SK-N-SH treated with all-trans-retinoic acid at 6 μM for 48 hours (cell line): ENCODE data around the gene KIF7.

Experiments used
- ATAC-seq: fragments of 200-7000 bp; cut with Tn5 transposase; 3 replicates; pipeline ENCODE4 v1.9.1; 2020; ENCODE audit warnings: mild to moderate bottlenecking, moderate library complexity
- BACH2 ChIP-seq: fragments of 250-450 bp; sonication (Bioruptor Pico); IDR thresholded peaks from 2 replicates; pipeline ENCODE4 v1.9.0; 2021; ENCODE audit warnings: mild to moderate bottlenecking, borderline replicate concordance
- CREB5 ChIP-seq: fragments of 250-450 bp; sonication (Bioruptor Pico); IDR thresholded peaks from 2 replicates; pipeline ENCODE4 v1.5.1; 2020; ENCODE audit warnings: low read depth, mild to moderate bottlenecking, moderate library complexity
- CSDC2 ChIP-seq: fragments of 250-450 bp; sonication (Bioruptor Pico); IDR thresholded peaks from 2 replicates; pipeline ENCODE4 v1.5.0; 2020; ENCODE audit warnings: mild to moderate bottlenecking, moderate library complexity
- CSRNP3 ChIP-seq: fragments of 250-450 bp; sonication (Bioruptor Pico); IDR thresholded peaks from 2 replicates; pipeline ENCODE4 v1.5.1; 2021; ENCODE audit warnings: mild to moderate bottlenecking, moderate library complexity
- ESRRG ChIP-seq: fragments of 250-450 bp; sonication (Bioruptor Pico); IDR thresholded peaks from 2 replicates; pipeline ENCODE4 v1.6.1; 2021; ENCODE audit warnings: mild to moderate bottlenecking
- GLIS3 ChIP-seq: fragments of 250-450 bp; sonication (Bioruptor Pico); IDR thresholded peaks from 2 replicates; pipeline ENCODE4 v1.5.0; 2020; ENCODE audit warnings: mild to moderate bottlenecking, moderate library complexity
- OSR1 ChIP-seq: fragments of 250-450 bp; sonication (Bioruptor Pico); IDR thresholded peaks from 2 replicates; pipeline ENCODE4 v1.8.0; 2022; ENCODE audit warnings: moderate library complexity, mild to moderate bottlenecking, inconsistent platforms
- PATZ1 ChIP-seq: fragments of 250-450 bp; sonication (Bioruptor Pico); IDR thresholded peaks from 2 replicates; pipeline ENCODE4 v1.8.0; 2020; ENCODE audit warnings: mild to moderate bottlenecking, moderate library complexity, borderline replicate concordance
- RARB ChIP-seq: fragments of 250-450 bp; sonication (Bioruptor Pico); IDR thresholded peaks from 2 replicates; pipeline ENCODE4 v1.8.0; 2021; ENCODE audit warnings: mild to moderate bottlenecking, moderate library complexity
- SNAI2 ChIP-seq: fragments of 250-450 bp; sonication (Bioruptor Pico); IDR thresholded peaks from 2 replicates; pipeline ENCODE4 v1.5.0; 2020; ENCODE audit warnings: mild to moderate bottlenecking, moderate library complexity
- TOX ChIP-seq: fragments of 250-450 bp; sonication (Bioruptor Pico); IDR thresholded peaks from 2 replicates; pipeline ENCODE4 v1.8.0; 2021; ENCODE audit warnings: mild to moderate bottlenecking, moderate library complexity, borderline replicate concordance
- TSHZ2 ChIP-seq: fragments of 250-450 bp; sonication (Bioruptor Pico); IDR thresholded peaks from 2 replicates; pipeline ENCODE4 v1.5.0; 2020; ENCODE audit warnings: mild to moderate bottlenecking, moderate library complexity
- ZNF565 ChIP-seq: fragments of 450-650 bp; formaldehyde crosslinking; conservative IDR thresholded peaks from 2 replicates; pipeline ENCODE4 v1.5.0; 2020; ENCODE audit warnings: low read depth, mild to moderate bottlenecking, moderate library complexity
- ZNF70 ChIP-seq: fragments of 450-650 bp; formaldehyde crosslinking; IDR thresholded peaks from 2 replicates; pipeline ENCODE4 v1.5.0; 2020; ENCODE audit warnings: mild to moderate bottlenecking, moderate library complexity
- ZNF8 ChIP-seq: fragments of 450-650 bp; formaldehyde crosslinking; IDR thresholded peaks from 2 replicates; pipeline ENCODE4 v1.5.0; 2020; ENCODE audit warnings: mild to moderate bottlenecking, moderate library complexity

The KIF7 gene

GRCh38 chr15:89628806-89629715 lies 26.2 kb downstream of the KIF7 start:
- no peak for ATAC-seq
- TF ChIP-seq CREB5 (CRISPR knock-in tag) (no peak), BACH2 (CRISPR knock-in tag) (no peak)

- ATAC-seq = no peak
- no peak for TF ChIP-seq ZNF565 (CRISPR knock-in tag)
- TF ChIP-seq, all 23 proteins: peak for 0
Measured at GRCh38 chr15:89628301-89628700, 27.0 kb downstream of the KIF7 start.

- no peak for TF ChIP-seq TSHZ2 (CRISPR knock-in tag)
- no peak for TF ChIP-seq RARB
- no peak for TF ChIP-seq CSDC2
- no peak for TF ChIP-seq ESRRG
- no peak for TF ChIP-seq GLIS3 (CRISPR knock-in tag)
- no peak for TF ChIP-seq CREB5 (CRISPR knock-in tag)
- TF ChIP-seq, all 23 proteins: peak for 0
- ATAC-seq = no peak
Measured at GRCh38 chr15:89627256-89627970, 27.9 kb downstream of the KIF7 start.

GRCh38 chr15:89625716-89626115 lies 29.6 kb downstream of the KIF7 start:
- no peak for TF ChIP-seq PATZ1 (CRISPR knock-in tag)
- TF ChIP-seq CSDC2 = no peak
- no peak for TF ChIP-seq SNAI2
- no peak for ATAC-seq

GRCh38 chr15:89623165-89623564 lies 32.1 kb downstream of the KIF7 start:
- no peak for ATAC-seq
- TF ChIP-seq ZNF565 (CRISPR knock-in tag) (no peak), CSDC2 (no peak), CSRNP3 (no peak), ZNF8 (CRISPR knock-in tag) (no peak), GLIS3 (CRISPR knock-in tag) (no peak), OSR1 (no peak), ZNF70 (CRISPR knock-in tag) (no peak), TSHZ2 (CRISPR knock-in tag) (no peak), TOX (CRISPR knock-in tag) (no peak), CREB5 (CRISPR knock-in tag) (no peak), SNAI2 (no peak), ESRRG (no peak), PATZ1 (CRISPR knock-in tag) (no peak)
